Measurements from ENCODE around the gene NTNG1. TPM values are rescaled to one million over a fixed set of nuclear protein-coding genes. Genes with fewer than 3 reads are reported as not detected.

The NTNG1 gene
- total and polyA plus RNA-seq, 2 of the 4 experiments (the other 2 are of a cell fraction) = 1.2 to 2.3 TPM

GRCh38 chr1:107530543-107530942 lies 389.7 kb downstream of the NTNG1 start:
- H4K5ac ChIP-seq (ENCODE audit: low read depth, low read length) = no peak overlapping the region
- no peak overlapping the region for H2BK120ac ChIP-seq (ENCODE audit: low read depth, low read length)
- no peak overlapping the region for H3K4me3 ChIP-seq (ENCODE audit: insufficient read depth, low read depth, low read length)
- no peaks in the 10 kb centered on the region for H4K20me1 ChIP-seq (ENCODE audit: insufficient read depth, low read length)
- H3K4me2 ChIP-seq (ENCODE audit: low read depth, low read length) = no peak overlapping the region
- H3K27ac ChIP-seq (ENCODE audit: insufficient read depth, low read length) = no peak overlapping the region
- intact Hi-C loops (cut with micrococcal nuclease) (no loop called here), dilution Hi-C loops (cut with HindIII; ENCODE audit: low sequenced_read_pairs, unreplicated experiment) (no loop called here), in situ Hi-C loops (cut with MboI; ENCODE audit: low sequenced_read_pairs) (no loop called here)
- H3K9me1 ChIP-seq (ENCODE audit: insufficient read depth, low read length) = no peaks in the 10 kb centered on the region
- H3K79me1 ChIP-seq (ENCODE audit: low read depth in 1 of 2, low read length in 2 of 2) = no peaks in the 10 kb centered on the region
- no peak overlapping the region for H3K56ac ChIP-seq (ENCODE audit: extremely low read depth, insufficient read depth, low read length)
- POLR2A ChIA-PET (ENCODE audit: unreplicated experiment) = no interaction called here
- no peak overlapping the region for H3K9ac ChIP-seq (ENCODE audit: low read depth, low read length)
- no peaks in the 10 kb centered on the region for H3K36me3 ChIP-seq (ENCODE audit: control insufficient read depth, insufficient read depth, low read length)
- no peak overlapping the region for H2AK9ac ChIP-seq (replicated peaks; ENCODE audit: low read depth, low read length, poor library complexity)
- no peaks in the 10 kb centered on the region for H3K9me3 ChIP-seq (ENCODE audit: control insufficient read depth, insufficient read depth, low read length)
- H3K14ac ChIP-seq (replicated peaks; ENCODE audit: low read depth, low read length) = no peak overlapping the region
- no peak for DNase-seq
- no peak overlapping the region for H2AFZ ChIP-seq (replicated peaks; ENCODE audit: low read length, poor library complexity)
- no peak overlapping the region for H2AK5ac ChIP-seq (ENCODE audit: low read depth, low read length)
- no peak overlapping the region for H2BK5ac ChIP-seq (ENCODE audit: low read depth, low read length, poor library complexity, severe bottlenecking)
- no peak for TF ChIP-seq RCOR1 (IDR thresholded peaks at IDR 0.05; ENCODE audit: insufficient replicate concordance, low read length)
- no peak for TF ChIP-seq NFE2L2 (IDR thresholded peaks at IDR 0.05; ENCODE audit: low read depth, low read length)
- no peak for TF ChIP-seq SMC3 (IDR thresholded peaks at IDR 0.05; ENCODE audit: low read depth, low read length)
- no peak for TF ChIP-seq BHLHE40 (IDR thresholded peaks at IDR 0.05; ENCODE audit: low read depth, low read length)
- no peak for TF ChIP-seq CEBPB (IDR thresholded peaks at IDR 0.05; ENCODE audit: low read depth, low read length)
- TF ChIP-seq RAD21 (IDR thresholded peaks at IDR 0.05; ENCODE audit: low read length) = no peak
- no peak for TF ChIP-seq CHD1 (IDR thresholded peaks at IDR 0.05; ENCODE audit: low read depth, low read length)
- no peak for TF ChIP-seq ELK1 (IDR thresholded peaks at IDR 0.05; ENCODE audit: borderline replicate concordance, low read depth, low read length)
- TF ChIP-seq MXI1 (IDR thresholded peaks at IDR 0.05; ENCODE audit: borderline replicate concordance, low read depth, low read length) = no peak
- TF ChIP-seq MAZ (IDR thresholded peaks at IDR 0.05; ENCODE audit: borderline replicate concordance, low read depth, low read length) = no peak
- TF ChIP-seq RFX5 (IDR thresholded peaks at IDR 0.05; ENCODE audit: low read depth, low read length) = no peak
- WGBS, 2 experiments (ENCODE audit: extremely low coverage in 2 of 2, insufficient read length in 1 of 2) = 80% methylated on average over 2 of the region's 6 CpGs; no CpG with 5 or more reads in 1 of the 2 experiments
- no peak overlapping the region for H3K4ac ChIP-seq (ENCODE audit: low read depth, low read length)
- H2BK15ac ChIP-seq (ENCODE audit: low read depth, low read length) = no peak overlapping the region
- H3K23ac ChIP-seq (ENCODE audit: low read depth, low read length) = no peak overlapping the region
- no TSS peak for BruUV-seq (replicated peaks)
- H3K18ac ChIP-seq (ENCODE audit: low read depth, low read length) = no peak overlapping the region
- no peak overlapping the region for H2BK20ac ChIP-seq (ENCODE audit: low read depth, low read length)
- no peaks in the 10 kb centered on the region for H3K27me3 ChIP-seq (ENCODE audit: control insufficient read depth, insufficient read depth, low read length)
- no peak overlapping the region for H4K8ac ChIP-seq (ENCODE audit: low read depth in 2 of 2, low read length in 2 of 2)
- CTCF ChIA-PET = interaction anchor here (1.2 kb wide), 1 partner anchor 15 kb away, joined by 4 read pairs; no protein-coding TSS in a partner anchor
- no peaks in the 10 kb centered on the region for H3K4me1 ChIP-seq (ENCODE audit: control insufficient read depth, insufficient read depth, low read length)
- H4K91ac ChIP-seq (ENCODE audit: insufficient read depth, low read depth, low read length) = no peak overlapping the region
- no peak for ATAC-seq (ENCODE audit: low read depth)

All from IMR-90 (cell line).